HTR-8/SVneo (cell line): Measurements from ENCODE around the gene FOXD4.
"Not testable (repeated sequence)": the region's sequence is repeated elsewhere in the genome, so short reads cannot be mapped to it uniquely, and the experiment has no call there.

Source experiments
- DNase-seq: peaks from one replicate; pipeline ENCODE4 v3.0.0; 2011; ENCODE audit warnings: low spot score, mixed read lengths; ENCODE audit not compliant: insufficient read length
- FAIRE-seq: peaks from 2 replicates; lab custom pipeline; 2011; peaks lifted over from hg19 to GRCh38; lab: Jason Lieb, UNC

Gene FOXD4

GRCh38 chr9:117995-118467 is at the start of gene FOXD4:
TSS of gene FOXD4 (minus strand) at chr9:118417. CDS start at chr9:118119, 298 bp downstream.
- DNase-seq, result not testable (repeated sequence)

GRCh38 chr9:159871-160270 is 41.7 kb upstream of the FOXD4 start:
- FAIRE-seq, DNase-seq: not testable (repeated sequence)

More at GRCh38 chr9:117995-118467, at the start of gene FOXD4:
- FAIRE-seq, result not testable (repeated sequence)

- not testable (repeated sequence) for DNase-seq, FAIRE-seq
These were observed 33.0 kb upstream of the FOXD4 start for GRCh38 chr9:151173-151572.

- FAIRE-seq, DNase-seq: not testable (repeated sequence)
These were observed 21.7 kb upstream of the FOXD4 start for GRCh38 chr9:139880-140279.

- DNase-seq, FAIRE-seq: not testable (repeated sequence)
These were observed 848 bp downstream of the FOXD4 start for GRCh38 chr9:117144-117994.

- not testable (repeated sequence) for DNase-seq, FAIRE-seq
These were observed 1.8 kb downstream of the FOXD4 start for GRCh38 chr9:116239-117077.

GRCh38 chr9:115118-115451 is 3.1 kb downstream of the FOXD4 start:
- FAIRE-seq, DNase-seq: not testable (repeated sequence)

- DNase-seq, FAIRE-seq: not testable (repeated sequence)
These were observed 3.7 kb downstream of the FOXD4 start for GRCh38 chr9:114267-115117.

- not testable (repeated sequence) for DNase-seq, FAIRE-seq
These were observed 4.5 kb downstream of the FOXD4 start for GRCh38 chr9:113468-114266.

- not testable (repeated sequence) for DNase-seq, FAIRE-seq
These were observed 5.4 kb downstream of the FOXD4 start for GRCh38 chr9:112589-113467.

GRCh38 chr9:110672-111071 is 7.5 kb downstream of the FOXD4 start:
- DNase-seq, FAIRE-seq: not testable (repeated sequence)

GRCh38 chr9:109540-109939 is 8.7 kb downstream of the FOXD4 start:
- FAIRE-seq, DNase-seq: not testable (repeated sequence)

- FAIRE-seq, DNase-seq: not testable (repeated sequence)
These were observed 9.3 kb downstream of the FOXD4 start for GRCh38 chr9:108742-109495.

GRCh38 chr9:105991-106390 is 12.2 kb downstream of the FOXD4 start:
- FAIRE-seq, DNase-seq: not testable (repeated sequence)

- DNase-seq, FAIRE-seq: not testable (repeated sequence)
These were observed 17.8 kb downstream of the FOXD4 start for GRCh38 chr9:100430-100829.

- not testable (repeated sequence) for FAIRE-seq, DNase-seq
These were observed 18.4 kb downstream of the FOXD4 start for GRCh38 chr9:99867-100266.

GRCh38 chr9:98775-99174 is 19.4 kb downstream of the FOXD4 start:
- not testable (repeated sequence) for FAIRE-seq, DNase-seq
